RWPE2 (cell line): ENCODE results near the gene RHOT2.

Experiments used
- ATAC-seq: fragments of 200-7000 bp; cut with Tn5 transposase; 3 replicates; pipeline ENCODE4 v1.9.1; 2021; ENCODE audit warnings: low read depth
- DNase-seq: peaks from one replicate; pipeline ENCODE4 v3.0.0-alpha.2; 2020; ENCODE audit warnings: low spot score
- H3K27ac ChIP-seq: fragments of 450-650 bp; 2 replicates; pipeline ENCODE4 v1.5.1; 2017; ENCODE audit warnings: mild to moderate bottlenecking; ENCODE audit not compliant: poor library complexity, severe bottlenecking
- H3K27me3 ChIP-seq: fragments of 250-450 bp; sonication (Bioruptor Pico); 2 replicates; pipeline ENCODE4 v1.5.1; 2021; ENCODE audit warnings: mild to moderate bottlenecking, moderate library complexity; ENCODE audit not compliant: insufficient read depth, poor library complexity, severe bottlenecking
- H3K36me3 ChIP-seq: fragments of 250-450 bp; sonication (Bioruptor Pico); 2 replicates; pipeline ENCODE4 v1.5.1; 2020; ENCODE audit warnings: low read depth, mild to moderate bottlenecking, moderate library complexity
- H3K4me1 ChIP-seq: fragments of 250-450 bp; sonication (Bioruptor Pico); 2 replicates; pipeline ENCODE4 v1.5.1; 2021; ENCODE audit warnings: mild to moderate bottlenecking, moderate library complexity; ENCODE audit not compliant: insufficient read depth, poor library complexity, severe bottlenecking
- H3K4me3 ChIP-seq: fragments of 250-450 bp; sonication (Bioruptor Pico); 2 replicates; pipeline ENCODE4 v1.5.1; 2021; ENCODE audit warnings: mild to moderate bottlenecking, moderate library complexity; ENCODE audit not compliant: severe bottlenecking
- H3K9me3 ChIP-seq: fragments of 250-450 bp; sonication (Bioruptor Pico); 2 replicates; pipeline ENCODE4 v1.5.1; 2021; ENCODE audit warnings: mild to moderate bottlenecking, moderate library complexity; ENCODE audit not compliant: severe bottlenecking
- TF ChIP-seq, protein P1 (sequence below): fragments of 450-650 bp; IDR thresholded peaks from one replicate; pipeline ENCODE4 v1.5.1; 2017; ENCODE audit warnings: mild to moderate bottlenecking, moderate library complexity; ENCODE audit not compliant: poor library complexity, severe bottlenecking

The RHOT2 gene

DNA sequence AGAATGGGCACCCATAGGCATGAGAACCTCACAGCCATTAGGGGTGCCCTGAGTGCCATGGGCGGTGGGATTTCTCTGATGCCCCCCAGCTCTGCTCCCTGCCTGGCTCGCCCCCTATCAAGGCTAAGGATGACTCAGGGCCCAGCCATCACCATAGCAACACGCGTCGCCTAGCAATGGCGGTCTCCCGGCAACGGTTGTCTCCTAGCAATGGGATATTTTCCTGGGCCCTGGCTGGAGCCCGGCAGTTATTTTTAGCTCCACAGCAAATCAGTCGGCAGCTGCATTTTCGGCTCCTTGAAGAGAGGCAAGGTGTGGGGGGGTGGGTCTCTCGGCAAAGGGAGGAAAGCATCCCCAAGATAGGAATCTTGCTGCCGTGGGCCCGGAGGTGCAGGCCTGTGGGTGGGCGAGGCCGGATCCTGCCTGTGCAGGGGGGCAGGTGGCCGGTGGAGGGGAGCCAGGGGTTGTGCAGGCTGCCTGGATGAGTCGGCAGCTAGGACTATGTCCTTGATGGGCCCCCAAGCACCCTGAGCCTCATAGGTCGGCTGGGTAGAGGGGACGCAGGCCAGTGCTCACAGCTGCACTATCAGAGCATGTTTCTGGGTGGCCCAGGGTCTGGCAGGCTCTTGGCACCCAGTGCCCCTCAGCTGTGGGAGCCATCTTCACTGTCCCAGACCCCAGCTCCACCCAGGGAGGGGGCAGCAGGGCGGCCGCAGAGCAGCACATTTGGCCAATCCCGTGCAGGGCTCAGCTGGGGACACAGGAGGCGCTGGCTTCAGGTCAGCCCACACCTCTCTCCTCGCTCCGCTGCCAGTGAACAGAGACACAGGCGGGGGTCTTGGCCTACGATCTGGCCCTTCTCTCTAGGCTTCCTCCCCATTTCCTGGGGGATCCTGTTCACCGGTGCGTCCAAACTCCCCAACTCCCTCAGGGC lies 41.9 kb downstream of the RHOT2 start:
- H3K27me3 ChIP-seq = no peaks in the 10 kb centered on the region
- ATAC-seq (no peak), DNase-seq (no peak)
- H3K36me3 ChIP-seq = no peaks in the 10 kb centered on the region
- no peak overlapping the region for H3K4me3 ChIP-seq
- TF ChIP-seq, protein P1, sequence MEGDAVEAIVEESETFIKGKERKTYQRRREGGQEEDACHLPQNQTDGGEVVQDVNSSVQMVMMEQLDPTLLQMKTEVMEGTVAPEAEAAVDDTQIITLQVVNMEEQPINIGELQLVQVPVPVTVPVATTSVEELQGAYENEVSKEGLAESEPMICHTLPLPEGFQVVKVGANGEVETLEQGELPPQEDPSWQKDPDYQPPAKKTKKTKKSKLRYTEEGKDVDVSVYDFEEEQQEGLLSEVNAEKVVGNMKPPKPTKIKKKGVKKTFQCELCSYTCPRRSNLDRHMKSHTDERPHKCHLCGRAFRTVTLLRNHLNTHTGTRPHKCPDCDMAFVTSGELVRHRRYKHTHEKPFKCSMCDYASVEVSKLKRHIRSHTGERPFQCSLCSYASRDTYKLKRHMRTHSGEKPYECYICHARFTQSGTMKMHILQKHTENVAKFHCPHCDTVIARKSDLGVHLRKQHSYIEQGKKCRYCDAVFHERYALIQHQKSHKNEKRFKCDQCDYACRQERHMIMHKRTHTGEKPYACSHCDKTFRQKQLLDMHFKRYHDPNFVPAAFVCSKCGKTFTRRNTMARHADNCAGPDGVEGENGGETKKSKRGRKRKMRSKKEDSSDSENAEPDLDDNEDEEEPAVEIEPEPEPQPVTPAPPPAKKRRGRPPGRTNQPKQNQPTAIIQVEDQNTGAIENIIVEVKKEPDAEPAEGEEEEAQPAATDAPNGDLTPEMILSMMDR = no peak
- H3K4me1 ChIP-seq = peaks cover 18% of the 10 kb centered on the region
- no peak overlapping the region for H3K27ac ChIP-seq
- no peaks in the 10 kb centered on the region for H3K9me3 ChIP-seq

DNA sequence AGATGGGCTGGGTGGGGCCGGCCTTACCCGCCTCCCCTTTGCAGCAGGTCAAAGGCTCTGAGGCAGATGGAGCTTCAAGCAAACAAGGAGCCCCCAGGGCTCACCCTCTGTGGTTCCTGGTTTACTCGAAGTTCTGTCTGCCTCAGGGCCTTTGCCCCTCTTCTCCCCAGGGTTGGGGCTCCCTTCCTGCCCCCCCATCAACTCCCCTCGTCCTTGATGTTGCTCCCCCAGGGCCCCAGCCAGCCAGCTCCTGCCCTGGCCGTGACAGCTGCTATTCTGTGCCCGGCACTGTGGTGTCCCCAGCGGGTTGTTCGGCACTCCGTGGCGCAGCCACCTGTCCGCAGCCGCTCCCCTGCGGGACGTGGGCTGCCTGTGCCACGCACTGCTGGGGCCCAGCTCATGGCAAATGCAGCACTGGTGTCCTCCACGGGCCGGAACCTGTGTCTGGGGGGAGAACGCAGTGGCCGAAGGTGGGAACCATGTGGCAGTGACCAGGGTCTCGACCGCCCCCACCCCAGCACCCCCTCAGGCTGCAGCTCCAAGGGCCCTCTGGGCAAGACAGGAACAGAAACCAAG lies 42.7 kb downstream of the RHOT2 start:
- Histone ChIP-seq H3K27ac (no peak overlapping the region), H3K27me3 (no peaks in the 10 kb centered on the region), H3K36me3 (no peaks in the 10 kb centered on the region), H3K4me1 (peaks cover 18% of the 10 kb centered on the region), H3K9me3 (no peaks in the 10 kb centered on the region), H3K4me3 (no peak overlapping the region)
- ATAC-seq = no peak
- DNase-seq = no peak
- TF ChIP-seq, protein P1 = no peak

DNA sequence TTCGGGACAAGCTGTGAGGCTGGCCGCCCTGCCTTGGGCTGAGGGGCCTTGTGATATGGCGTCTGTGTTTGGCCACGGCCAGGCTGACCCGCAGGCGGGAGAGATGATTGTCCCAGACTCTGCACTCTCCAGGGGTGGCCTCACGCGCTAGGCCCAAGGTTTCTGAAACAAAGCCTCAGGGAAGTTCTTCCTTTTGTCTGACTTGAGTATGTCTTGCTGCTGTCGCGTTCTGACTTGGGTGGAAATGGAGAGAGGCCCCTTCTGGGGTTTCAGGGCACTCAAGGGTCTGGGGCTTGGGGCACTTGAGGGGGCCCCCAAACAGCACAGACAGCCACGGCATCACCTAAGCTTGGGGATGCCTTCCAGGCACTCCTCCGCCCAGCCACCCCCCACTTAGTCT lies 43.2 kb downstream of the RHOT2 start:
- Histone ChIP-seq H3K9me3 (no peaks in the 10 kb centered on the region), H3K4me1 (peaks cover 18% of the 10 kb centered on the region), H3K27me3 (no peaks in the 10 kb centered on the region), H3K4me3 (no peak overlapping the region), H3K27ac (no peak overlapping the region), H3K36me3 (no peaks in the 10 kb centered on the region)
- no peak for ATAC-seq
- TF ChIP-seq, protein P1 = no peak
- DNase-seq = no peak

DNA sequence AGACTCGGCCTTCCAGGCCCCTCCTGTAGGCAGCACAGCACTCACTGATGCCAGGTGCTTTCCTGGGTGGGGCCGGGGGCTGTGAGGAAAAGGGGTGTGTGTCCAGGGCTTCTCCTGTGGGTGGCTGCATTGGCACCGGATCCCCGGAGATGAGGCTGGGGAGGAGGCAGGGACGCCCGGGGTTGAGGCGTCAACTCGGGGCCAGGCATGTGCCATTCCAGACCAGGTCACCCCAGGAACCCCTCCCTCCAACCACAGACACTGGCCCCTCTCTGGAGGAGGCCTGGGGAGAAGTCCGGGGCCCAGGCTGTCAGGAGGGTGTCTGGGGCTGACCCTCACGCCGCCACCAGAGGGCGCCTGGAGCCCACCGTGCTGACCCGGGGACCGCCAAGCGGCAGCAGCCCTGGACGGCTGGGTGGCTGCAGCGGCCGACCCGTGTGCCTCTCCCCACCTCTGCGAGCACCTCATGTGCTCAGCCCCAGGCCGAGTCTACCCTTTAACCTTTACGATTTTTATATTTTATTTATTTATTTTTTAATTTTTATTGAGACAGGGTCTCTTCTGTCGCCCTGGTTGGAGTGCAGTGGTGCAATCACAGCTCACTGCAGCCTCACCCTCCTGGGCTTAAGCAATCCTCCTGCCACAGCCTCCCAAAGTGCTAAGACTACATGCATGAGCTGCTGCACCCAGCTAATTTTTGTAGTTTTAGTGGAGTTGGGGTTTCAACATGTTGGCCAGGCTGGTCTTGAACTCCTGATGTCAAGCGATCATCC lies 43.8 kb downstream of the RHOT2 start:
- Histone ChIP-seq H3K27me3 (no peaks in the 10 kb centered on the region), H3K36me3 (peaks cover 4% of the 10 kb centered on the region; the same call in 1 of the 2 replicates), H3K4me1 (peaks cover 18% of the 10 kb centered on the region), H3K4me3 (no peak overlapping the region), H3K27ac (peak overlapping the region; percentile 84), H3K9me3 (no peaks in the 10 kb centered on the region)
- DNase-seq (no peak), ATAC-seq (peak; percentile 44)
- TF ChIP-seq, protein P1 = peak; percentile 91
